Hematopoietic multipotent progenitor cell (in vitro differentiated cells): ENCODE data around the gene TBRG4. TPM values are rescaled to one million over a fixed set of nuclear protein-coding genes. Genes with fewer than 3 reads are reported as not detected.

ENCODE experiments used
- DNase-seq, 3 donors: peaks; one replicate each; pipeline ENCODE4 v3.0.0-alpha.2; 2011 to 2015; ENCODE audit warnings: low read depth in 2 of 3, low spot score in 2 of 3
- small RNA-seq: library from RNA; depleted of rRNA; stranded (forward); fragments of <200 nt; gene quantifications from one replicate; pipeline ENCODE3, GENCODE V24; 2012
- total RNA-seq: library from RNA; depleted of rRNA; stranded (reverse); fragments of >200 nt; gene quantifications from one replicate; pipeline ENCODE4 v1.2.3, GENCODE V29; 2012

TBRG4 gene
- total RNA-seq, 1 donor: 85.4 TPM

GRCh38 chr7:45061352-45061751 lies 50.1 kb downstream of the TBRG4 start:
- DNase-seq: no peak

GRCh38 chr7:45060295-45060694 lies 51.2 kb downstream of the TBRG4 start:
- DNase-seq: no peak

- no peak for DNase-seq
Observed at GRCh38 chr7:45057878-45058277, 53.6 kb downstream of the TBRG4 start.

GRCh38 chr7:45055594-45056219 lies 55.8 kb downstream of the TBRG4 start:
- DNase-seq: no peak

GRCh38 chr7:45055016-45055415 lies 56.5 kb downstream of the TBRG4 start:
- DNase-seq: no peak

- DNase-seq: no peak
Observed at GRCh38 chr7:45054442-45054841, 57.1 kb downstream of the TBRG4 start.

GRCh38 chr7:45053941-45054340 lies 57.6 kb downstream of the TBRG4 start:
- no peak for DNase-seq

- no peak for DNase-seq
Observed at GRCh38 chr7:45053401-45053800, 58.1 kb downstream of the TBRG4 start.

GRCh38 chr7:45052011-45052410 lies 59.5 kb downstream of the TBRG4 start:
- no peak for DNase-seq

- no peak for DNase-seq
Observed at GRCh38 chr7:45050198-45050597, 61.3 kb downstream of the TBRG4 start.

Small RNA genes within 50 kb of the gene (small RNA-seq; reads per million reads assigned to genes)
- 123 reads per million, percentile 97 among the genes with 10 or more reads in this experiment for gene SNORA5A
- not detected for gene SNORA5B
- gene SNORA5C: 24.1 reads per million, percentile 95 among the genes with 10 or more reads in this experiment

Other genes starting within 250 kb of the TBRG4 start
- 14.0 TPM for gene PURB, start 226.2 kb downstream of the TBRG4 start, total RNA-seq
- 150 TPM for gene MYO1G, start 132.7 kb downstream of the TBRG4 start, total RNA-seq
- 143 TPM for gene CCM2, start 111.5 kb downstream of the TBRG4 start, total RNA-seq
- gene NACAD, start 22.7 kb downstream of the TBRG4 start, total RNA-seq: 0.27 TPM
- under 0.01 TPM for gene RAMP3, start 46.1 kb upstream of the TBRG4 start, total RNA-seq